Naive thymus-derived CD8-positive, alpha-beta T cell (primary cell): ENCODE results near the gene PRKD1. TPM values are rescaled to one million over a fixed set of nuclear protein-coding genes. Genes with fewer than 3 reads are reported as not detected.

Source experiments
- ATAC-seq, 2 donors: fragments of 150-1000 bp; cut with Tn5 transposase in 1 of 2; sonication (Bioruptor Pico), chemical (Tn5 transposase) in 1 of 2; 1 replicate in 1 of 2; 2 replicates in 1 of 2; pipeline ENCODE4 v1.10.0; 2021; ENCODE audit warnings: mild to moderate bottlenecking in 2 of 2, moderate library complexity in 2 of 2
- POLR2A ChIA-PET: fragments of 350-600 bp; sonication (Branson Sonifier 250); formaldehyde crosslinking; loops from one replicate; lab custom pipeline; 2021; ENCODE audit warnings: antibody characterized with exemption; lab: Charles Lee
- DNase-seq, 10 donors: peaks; one replicate each; pipeline versions ENCODE4 v3.0.0 to v3.0.0-alpha.2; 2020 to 2022
- H3K27ac Mint-ChIP-seq, 10 donors: one replicate each; pipeline ENCODE4 v1.8.0; 2020 to 2022; ENCODE audit warnings: mild to moderate bottlenecking in 10 of 10, mixed read lengths in 10 of 10, moderate library complexity in 4 of 10, inconsistent platforms in 1 of 10
- H3K27me3 Mint-ChIP-seq, 5 donors: one replicate each; pipeline ENCODE4 v1.8.0; 2021 to 2022; ENCODE audit warnings: mixed read lengths in 5 of 5
- H3K36me3 Mint-ChIP-seq, 3 donors: one replicate each; pipeline ENCODE4 v1.8.0; 2020 to 2022; ENCODE audit warnings: mixed read lengths in 3 of 3, mild to moderate bottlenecking in 2 of 3, inconsistent platforms in 1 of 3
- H3K4me1 Mint-ChIP-seq, 4 donors: one replicate each; pipeline ENCODE4 v1.8.0; 2021 to 2022; ENCODE audit warnings: mixed read lengths in 4 of 4
- H3K4me3 Mint-ChIP-seq, 10 donors: one replicate each; pipeline ENCODE4 v1.8.0; 2020 to 2022; ENCODE audit warnings: mild to moderate bottlenecking in 10 of 10, mixed read lengths in 10 of 10, moderate library complexity in 6 of 10, inconsistent platforms in 1 of 10
- H3K9me3 Mint-ChIP-seq, 9 donors: one replicate each; pipeline ENCODE4 v1.8.0; 2020 to 2022; ENCODE audit warnings: mixed read lengths in 9 of 9, mild to moderate bottlenecking in 3 of 9, inconsistent platforms in 1 of 9, moderate library complexity in 1 of 9
- polyA plus RNA-seq, 3 donors: library from polyadenylated mRNA; unstranded; fragments of 300-500 nt; fragmentation: Illumina TruSeq; gene quantifications; one replicate each; pipeline ENCODE4 v1.2.3, GENCODE V29; 2021
- total RNA-seq, 8 experiments: library from RNA in 2 of 8; stranded (reverse) in 2 of 8; gene quantifications; one replicate each; pipeline ENCODE4 v1.2.3 and lab custom pipeline; 2021 to 2026

Gene PRKD1
- total and polyA plus RNA-seq, 5 experiments from 2014 or later: not detected

GRCh38 chr14:29757711-29758233 is 169.9 kb downstream of the PRKD1 start:
- no peak for ATAC-seq
- DNase-seq: no peak
- Mint-ChIP-seq H3K4me3 (no peak overlapping the region), H3K4me1 (no peaks in the 10 kb centered on the region), H3K9me3 (peaks cover 0 to 30% (median 3%) of the 10 kb centered on the region in 9 donors), H3K27me3 (no peaks in the 10 kb centered on the region), H3K27ac (no peak overlapping the region), H3K36me3 (no peaks in the 10 kb centered on the region)
- POLR2A ChIA-PET: no interaction called here

GRCh38 chr14:29757188-29757680 is 170.4 kb downstream of the PRKD1 start:
- Mint-ChIP-seq H3K27ac (no peak overlapping the region), H3K4me3 (no peak overlapping the region), H3K27me3 (no peaks in the 10 kb centered on the region), H3K4me1 (no peaks in the 10 kb centered on the region), H3K9me3 (peaks cover 0 to 30% (median 3%) of the 10 kb centered on the region in 9 donors), H3K36me3 (no peaks in the 10 kb centered on the region)
- POLR2A ChIA-PET: no interaction called here
- DNase-seq (no peak), ATAC-seq (no peak)

- no peak for ATAC-seq
- H3K9me3 Mint-ChIP-seq: peaks cover 4 to 28% (median 5%) of the 10 kb centered on the region in 9 donors
- no peak overlapping the region for H3K27ac Mint-ChIP-seq
- no peak overlapping the region for H3K4me3 Mint-ChIP-seq
- POLR2A ChIA-PET: no interaction called here
- DNase-seq: no peak
- H3K4me1 Mint-ChIP-seq: no peaks in the 10 kb centered on the region
- no peaks in the 10 kb centered on the region for H3K27me3 Mint-ChIP-seq
- H3K36me3 Mint-ChIP-seq: no peaks in the 10 kb centered on the region
Observed at GRCh38 chr14:29756019-29756385, 171.6 kb downstream of the PRKD1 start.

DNA sequence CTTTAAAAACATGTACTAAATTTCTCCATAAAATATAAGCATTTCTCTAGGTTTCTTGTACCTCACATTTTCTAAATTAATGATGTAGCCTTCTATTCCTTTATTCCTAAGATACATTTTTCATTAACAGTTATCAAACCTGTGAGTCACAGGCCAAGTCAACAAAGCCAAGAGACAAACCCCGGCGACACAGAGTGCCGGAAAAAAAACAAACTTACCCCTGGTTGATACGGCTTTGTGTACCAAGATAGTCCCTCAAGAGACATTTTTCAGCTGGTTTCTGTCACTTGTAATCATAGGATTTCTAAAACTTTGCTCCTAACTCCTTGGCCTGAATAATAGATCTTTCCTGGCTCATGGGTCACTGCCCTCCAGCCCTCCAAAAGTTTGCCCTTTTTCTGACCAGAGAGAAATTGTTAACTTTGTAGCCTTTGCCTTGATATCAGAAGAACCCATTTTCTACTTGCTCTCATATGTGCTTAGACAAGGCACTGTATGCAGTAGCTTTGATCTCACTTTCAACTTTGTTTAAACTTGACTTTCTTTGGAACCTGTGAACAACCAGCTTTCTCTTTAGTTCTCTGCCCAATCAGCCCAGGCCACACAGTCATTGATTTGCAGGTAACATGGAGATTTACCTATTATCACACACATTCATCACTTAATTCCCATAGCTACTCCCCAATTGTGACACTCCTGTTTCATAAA is 172.2 kb downstream of the PRKD1 start:
- DNase-seq (no peak), ATAC-seq (no peak)
- Mint-ChIP-seq H3K27me3 (no peaks in the 10 kb centered on the region), H3K4me1 (no peaks in the 10 kb centered on the region), H3K4me3 (no peak overlapping the region), H3K36me3 (no peaks in the 10 kb centered on the region), H3K27ac (no peak overlapping the region), H3K9me3 (peaks cover 4 to 24% (median 7%) of the 10 kb centered on the region in 9 donors)
- POLR2A ChIA-PET: no interaction called here

GRCh38 chr14:29754134-29754533 is 173.5 kb downstream of the PRKD1 start:
- no peaks in the 10 kb centered on the region for H3K36me3 Mint-ChIP-seq
- H3K9me3 Mint-ChIP-seq: peaks cover 5 to 26% (median 7%) of the 10 kb centered on the region in 9 donors
- no peaks in the 10 kb centered on the region for H3K27me3 Mint-ChIP-seq
- H3K4me3 Mint-ChIP-seq: no peak overlapping the region
- H3K27ac Mint-ChIP-seq: no peak overlapping the region
- POLR2A ChIA-PET: no interaction called here
- H3K4me1 Mint-ChIP-seq: no peaks in the 10 kb centered on the region
- DNase-seq (no peak), ATAC-seq (no peak)

- DNase-seq (no peak), ATAC-seq (no peak)
- POLR2A ChIA-PET: no interaction called here
- H3K9me3 Mint-ChIP-seq: peaks cover 3 to 26% (median 6%) of the 10 kb centered on the region in 9 donors
- no peak overlapping the region for H3K27ac Mint-ChIP-seq
- H3K36me3 Mint-ChIP-seq: no peaks in the 10 kb centered on the region
- H3K4me1 Mint-ChIP-seq: no peaks in the 10 kb centered on the region
- H3K27me3 Mint-ChIP-seq: no peaks in the 10 kb centered on the region
- H3K4me3 Mint-ChIP-seq: no peak overlapping the region
Observed at GRCh38 chr14:29752221-29752923, 175.3 kb downstream of the PRKD1 start.

DNA sequence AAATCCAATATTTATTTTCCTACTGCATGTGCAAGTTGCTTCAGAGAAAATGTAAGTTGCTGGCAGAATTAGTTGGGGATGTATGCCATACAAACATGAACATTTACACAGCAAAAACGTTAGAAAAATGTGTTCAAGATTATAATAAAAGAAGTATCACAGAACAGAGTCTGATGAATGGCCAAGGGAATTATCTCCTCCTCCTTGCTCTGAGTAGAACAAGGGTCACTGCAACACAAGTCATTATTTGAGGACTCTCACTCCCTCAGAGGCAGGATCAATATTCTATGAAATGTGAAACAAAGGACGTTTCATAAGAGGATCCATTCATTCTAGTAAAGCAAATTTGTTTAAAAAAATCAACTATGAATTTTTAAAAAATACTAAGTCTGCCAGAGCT is 177.8 kb downstream of the PRKD1 start:
- peaks cover 0 to 1% (median 0%) of the 10 kb centered on the region in 5 donors for H3K27me3 Mint-ChIP-seq
- no peaks in the 10 kb centered on the region for H3K36me3 Mint-ChIP-seq
- no peaks in the 10 kb centered on the region for H3K4me1 Mint-ChIP-seq
- H3K4me3 Mint-ChIP-seq: no peak overlapping the region
- no peak for ATAC-seq
- POLR2A ChIA-PET: no interaction called here
- DNase-seq: no peak
- peaks cover 1 to 40% (median 6%) of the 10 kb centered on the region in 9 donors for H3K9me3 Mint-ChIP-seq
- H3K27ac Mint-ChIP-seq: no peak overlapping the region

DNA sequence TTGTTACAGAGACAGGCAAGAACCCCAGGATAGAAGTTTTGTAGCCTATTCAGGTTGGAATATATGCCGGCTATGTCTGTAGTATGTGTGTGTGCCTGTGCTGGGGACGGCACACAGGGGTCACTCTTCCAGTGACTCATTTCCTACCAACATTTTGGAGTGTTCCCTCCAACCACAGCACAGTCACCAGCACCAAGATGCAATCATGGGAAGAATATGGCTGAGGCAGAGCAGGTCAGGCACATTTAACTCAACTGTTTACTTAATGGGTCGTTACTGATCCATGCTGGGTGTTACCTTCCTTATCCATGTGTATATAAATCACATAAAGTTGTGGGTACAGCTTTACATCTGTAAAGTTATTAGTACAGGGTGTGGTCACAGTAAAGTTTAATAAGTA is 178.3 kb downstream of the PRKD1 start:
- H3K27me3 Mint-ChIP-seq: peaks cover 0 to 1% (median 0%) of the 10 kb centered on the region in 5 donors
- H3K4me1 Mint-ChIP-seq: no peaks in the 10 kb centered on the region
- ATAC-seq (no peak), DNase-seq (no peak)
- peaks cover 1 to 45% (median 6%) of the 10 kb centered on the region in 9 donors for H3K9me3 Mint-ChIP-seq
- no peak overlapping the region for H3K27ac Mint-ChIP-seq
- POLR2A ChIA-PET: no interaction called here
- H3K36me3 Mint-ChIP-seq: no peaks in the 10 kb centered on the region
- no peak overlapping the region for H3K4me3 Mint-ChIP-seq

DNA sequence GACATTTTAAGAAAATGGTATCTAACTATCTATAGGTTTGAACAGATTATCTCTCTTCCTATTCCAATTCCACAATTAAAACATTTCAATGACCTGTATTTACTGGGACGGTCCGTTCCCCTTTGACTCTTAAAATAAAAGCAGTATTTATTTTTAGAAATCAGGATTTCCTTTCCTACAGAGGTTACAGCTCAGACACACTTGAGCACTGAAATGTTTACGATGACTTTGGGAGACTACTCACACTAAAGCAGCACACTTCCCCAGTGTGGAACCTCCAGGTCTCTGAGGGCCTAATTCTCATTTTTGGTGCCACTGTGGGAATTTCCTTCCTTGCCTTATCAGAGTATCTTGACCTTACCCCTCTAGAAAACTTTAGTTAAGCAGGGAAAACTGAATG is 181.8 kb downstream of the PRKD1 start:
- Mint-ChIP-seq H3K4me3 (no peak overlapping the region), H3K27me3 (peaks cover 0 to 2% (median 0%) of the 10 kb centered on the region in 5 donors), H3K9me3 (peaks cover under 1 to 33% (median 4%) of the 10 kb centered on the region in 9 donors), H3K36me3 (no peaks in the 10 kb centered on the region), H3K27ac (no peak overlapping the region), H3K4me1 (no peaks in the 10 kb centered on the region)
- DNase-seq (no peak), ATAC-seq (no peak)
- POLR2A ChIA-PET: no interaction called here

- peaks cover 0 to 3% (median 0%) of the 10 kb centered on the region in 5 donors for H3K27me3 Mint-ChIP-seq
- H3K36me3 Mint-ChIP-seq: no peaks in the 10 kb centered on the region
- no peak for ATAC-seq
- no peak overlapping the region for H3K4me3 Mint-ChIP-seq
- no peak overlapping the region for H3K27ac Mint-ChIP-seq
- peaks cover 0 to 33% (median 5%) of the 10 kb centered on the region in 9 donors for H3K9me3 Mint-ChIP-seq
- no peaks in the 10 kb centered on the region for H3K4me1 Mint-ChIP-seq
- DNase-seq: no peak
- POLR2A ChIA-PET: no interaction called here
Observed at GRCh38 chr14:29743531-29743930, 184.1 kb downstream of the PRKD1 start.

DNA sequence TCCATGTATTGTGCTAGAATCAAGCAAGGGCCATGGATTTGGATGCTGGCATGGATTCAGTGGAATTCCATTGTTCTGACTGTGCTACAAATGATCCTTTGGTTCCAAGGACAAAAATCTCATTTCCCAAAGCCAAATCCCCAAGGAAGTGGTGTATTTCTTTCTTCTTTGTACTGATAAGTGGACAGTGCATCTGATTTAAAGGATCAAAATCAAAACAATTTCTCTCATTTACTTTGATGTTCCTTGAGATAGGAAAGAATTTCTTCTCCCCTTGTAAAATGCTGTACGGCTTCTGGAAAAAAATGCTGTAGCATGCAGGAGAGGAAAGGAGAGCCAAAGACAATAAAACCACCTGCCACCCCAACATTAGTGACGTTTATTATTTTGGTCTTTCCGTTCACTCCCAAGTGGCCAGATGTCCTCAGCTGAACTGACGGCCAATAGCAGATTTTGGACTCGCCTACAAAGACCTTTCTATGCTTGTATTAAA is 185.7 kb downstream of the PRKD1 start:
- POLR2A ChIA-PET: no interaction called here
- peaks cover 0 to 5% (median 0%) of the 10 kb centered on the region in 3 donors for H3K36me3 Mint-ChIP-seq
- peaks cover 0 to 3% (median 0%) of the 10 kb centered on the region in 5 donors for H3K27me3 Mint-ChIP-seq
- no peaks in the 10 kb centered on the region for H3K4me1 Mint-ChIP-seq
- peaks cover 0 to 34% (median 12%) of the 10 kb centered on the region in 9 donors for H3K9me3 Mint-ChIP-seq
- DNase-seq (no peak), ATAC-seq (no peak)
- H3K4me3 Mint-ChIP-seq: no peak overlapping the region
- H3K27ac Mint-ChIP-seq: no peak overlapping the region

DNA sequence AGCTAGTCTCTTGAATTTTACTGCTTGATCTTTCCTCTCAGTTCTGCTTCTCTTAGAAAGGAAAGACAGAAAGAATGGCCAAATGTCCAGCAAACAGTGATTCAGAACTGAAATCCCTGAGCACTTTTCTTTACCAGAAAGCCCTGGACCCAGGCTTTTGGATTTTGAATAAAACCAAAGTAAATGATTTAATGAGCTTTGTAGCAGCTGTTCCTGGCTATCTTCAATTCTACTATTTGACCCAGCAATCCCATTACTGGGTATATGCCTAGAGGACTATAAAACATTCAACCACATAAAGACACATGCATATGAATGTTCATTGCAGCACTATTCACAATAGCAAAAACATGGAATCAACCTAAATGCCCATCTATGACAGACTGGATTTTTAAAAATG is 187.2 kb downstream of the PRKD1 start:
- ATAC-seq (no peak), DNase-seq (no peak)
- Mint-ChIP-seq H3K4me3 (no peak overlapping the region), H3K36me3 (peaks cover 0 to 5% (median 0%) of the 10 kb centered on the region in 3 donors), H3K9me3 (peaks cover 2 to 26% (median 12%) of the 10 kb centered on the region in 9 donors), H3K4me1 (no peaks in the 10 kb centered on the region), H3K27me3 (peaks cover 0 to 2% (median 0%) of the 10 kb centered on the region in 5 donors), H3K27ac (no peak overlapping the region)
- POLR2A ChIA-PET: no interaction called here

DNA sequence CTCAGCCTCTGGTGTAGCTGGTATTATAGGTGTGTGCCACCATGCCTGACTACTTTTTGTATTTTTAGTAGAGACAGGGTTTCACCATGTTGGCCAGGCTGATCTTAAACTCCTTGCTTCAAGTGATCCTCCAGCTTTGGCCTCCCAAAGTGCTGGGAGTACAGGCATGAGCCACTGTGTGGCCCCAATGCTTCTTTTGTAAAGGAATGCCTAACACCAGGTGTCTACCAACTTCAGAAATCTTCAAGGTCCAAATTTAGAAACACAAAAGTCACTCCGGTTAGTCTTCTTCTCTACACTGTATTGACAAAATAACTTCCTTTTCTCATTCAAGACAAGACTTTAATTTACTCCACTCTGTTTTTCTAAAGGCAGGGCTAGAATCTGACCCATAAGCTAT is 188.7 kb downstream of the PRKD1 start:
- peaks cover 0 to 5% (median 0%) of the 10 kb centered on the region in 3 donors for H3K36me3 Mint-ChIP-seq
- ATAC-seq (no peak), DNase-seq (no peak)
- H3K27me3 Mint-ChIP-seq: peaks cover 0 to 2% (median 0%) of the 10 kb centered on the region in 5 donors
- no peak overlapping the region for H3K27ac Mint-ChIP-seq
- no peaks in the 10 kb centered on the region for H3K4me1 Mint-ChIP-seq
- no peak overlapping the region for H3K4me3 Mint-ChIP-seq
- peaks cover under 1 to 21% (median 12%) of the 10 kb centered on the region in 9 donors for H3K9me3 Mint-ChIP-seq
- POLR2A ChIA-PET: no interaction called here
